ENCODE measurements around the gene SLC25A15.
"Not testable (repeated sequence)": the region's sequence is repeated elsewhere in the genome, so short reads cannot be mapped to it uniquely, and the experiment has no call there.

Gene SLC25A15

DNA sequence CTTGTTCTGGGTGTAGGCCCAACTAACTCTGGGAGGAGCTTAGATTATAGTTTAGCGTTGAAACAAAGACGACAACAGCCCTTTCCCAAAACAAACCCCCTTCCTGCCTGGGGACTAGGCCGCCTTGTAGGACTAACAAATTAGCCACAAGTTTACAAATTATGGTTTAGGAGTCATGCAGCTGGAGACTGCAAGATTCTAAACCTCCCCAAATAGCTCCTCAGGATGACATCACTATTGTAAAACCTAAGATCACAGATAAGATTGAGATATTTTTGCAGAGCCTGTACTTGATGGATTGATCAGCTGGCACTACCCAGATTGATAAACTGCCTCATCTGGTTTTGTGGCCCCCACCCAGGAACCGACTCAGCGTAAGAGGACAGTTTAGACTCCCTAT is 2.3 kb upstream of the SLC25A15 start:
- DNase-seq (ENCODE audit: low read depth in 1 of 2, low spot score in 1 of 2): no peak
- TF ChIP-seq JUND (IDR thresholded peaks at IDR 0.05; ENCODE audit: low read depth): no peak
- in situ Hi-C loops (cut with HindIII; ENCODE audit: low pct_unique_long_range_greater_than_20kb, low sequenced_read_pairs): no loop called here

- in situ Hi-C loops (cut with HindIII; ENCODE audit: low pct_unique_long_range_greater_than_20kb, low sequenced_read_pairs); DNase-seq (ENCODE audit: low read depth in 1 of 2, low spot score in 1 of 2): not testable (repeated sequence)
These were observed 704 bp upstream of the SLC25A15 start for GRCh38 chr13:40788540-40789274.

- in situ Hi-C loops (cut with HindIII; ENCODE audit: low pct_unique_long_range_greater_than_20kb, low sequenced_read_pairs): no loop called here
- no peak for TF ChIP-seq JUND (IDR thresholded peaks at IDR 0.05; ENCODE audit: low read depth)
- DNase-seq (ENCODE audit: low read depth in 1 of 2, low spot score in 1 of 2): no peak
These were observed 774 bp downstream of the SLC25A15 start for GRCh38 chr13:40790154-40790616.

DNA sequence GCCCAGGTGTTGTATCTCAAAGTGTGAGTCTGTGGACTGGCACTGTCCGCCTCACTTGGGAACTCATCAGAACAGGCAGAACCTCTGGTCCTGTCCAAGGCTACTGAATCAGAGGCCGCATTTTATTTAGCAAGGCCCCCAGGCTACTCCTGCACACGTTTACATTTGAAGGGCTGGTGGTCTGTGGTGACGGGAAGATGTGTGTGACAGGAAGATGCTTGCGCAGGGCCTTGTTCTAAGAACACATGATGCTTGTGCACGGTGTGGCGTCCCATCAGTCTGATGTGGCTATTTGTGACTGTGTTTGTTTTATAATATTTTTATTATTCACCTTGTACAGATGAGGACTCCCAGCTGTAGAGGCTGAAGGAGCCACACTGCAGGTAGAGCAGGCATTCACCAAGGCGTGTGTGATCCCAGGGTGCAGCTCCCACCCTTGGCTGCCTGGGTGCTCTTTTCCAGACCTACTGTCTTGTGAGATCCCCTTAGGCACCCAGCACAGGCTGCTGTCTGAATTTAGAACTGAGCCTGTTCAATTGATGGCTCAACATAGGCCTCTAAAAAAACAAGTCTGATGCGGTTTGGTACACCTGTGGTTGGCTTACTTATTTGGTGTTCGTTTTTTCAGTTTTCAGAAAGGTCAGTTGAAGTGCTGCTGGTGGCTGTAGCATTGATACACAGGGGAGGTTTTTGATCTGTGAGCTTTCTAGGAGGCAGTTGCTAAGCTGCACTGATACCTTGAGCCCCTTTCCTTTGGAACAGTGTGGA is 3.1 kb downstream of the SLC25A15 start:
- no peak for TF ChIP-seq JUND (IDR thresholded peaks at IDR 0.05; ENCODE audit: low read depth)
- DNase-seq (ENCODE audit: low read depth in 1 of 2, low spot score in 1 of 2): no peak
- in situ Hi-C loops (cut with HindIII; ENCODE audit: low pct_unique_long_range_greater_than_20kb, low sequenced_read_pairs): no loop called here

DNA sequence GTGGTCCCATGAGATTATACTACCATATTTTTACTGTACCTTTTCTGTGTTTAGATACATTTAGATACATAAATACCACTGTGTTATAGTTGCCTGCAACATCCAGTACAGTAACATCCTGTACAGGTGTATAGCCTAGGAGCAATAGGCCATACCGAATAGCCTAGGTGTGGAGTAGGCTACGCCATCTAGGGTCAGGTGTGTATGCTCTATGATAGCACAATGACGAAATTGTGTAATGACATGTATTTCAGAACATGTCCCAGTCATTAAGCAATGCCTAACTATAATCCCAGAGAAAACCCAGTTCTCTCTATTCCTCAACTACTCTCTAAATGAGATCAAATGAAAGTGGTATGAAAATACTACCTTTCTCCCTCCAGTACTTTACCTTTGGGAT is 3.9 kb downstream of the SLC25A15 start:
- in situ Hi-C loops (cut with HindIII; ENCODE audit: low pct_unique_long_range_greater_than_20kb, low sequenced_read_pairs): no loop called here
- DNase-seq (ENCODE audit: low read depth in 1 of 2, low spot score in 1 of 2): no peak
- TF ChIP-seq JUND (IDR thresholded peaks at IDR 0.05; ENCODE audit: low read depth): no peak

- no peak for TF ChIP-seq JUND (IDR thresholded peaks at IDR 0.05; ENCODE audit: low read depth)
- in situ Hi-C loops (cut with HindIII; ENCODE audit: low pct_unique_long_range_greater_than_20kb, low sequenced_read_pairs): no loop called here
- no peak for DNase-seq (ENCODE audit: low read depth in 1 of 2, low spot score in 1 of 2)
These were observed 5.3 kb downstream of the SLC25A15 start for GRCh38 chr13:40794414-40795368.

- in situ Hi-C loops (cut with HindIII; ENCODE audit: low pct_unique_long_range_greater_than_20kb, low sequenced_read_pairs): no loop called here
- TF ChIP-seq JUND (IDR thresholded peaks at IDR 0.05; ENCODE audit: low read depth): no peak
- DNase-seq (ENCODE audit: low read depth in 1 of 2, low spot score in 1 of 2): no peak
These were observed 7.2 kb downstream of the SLC25A15 start for GRCh38 chr13:40796649-40797048.

GRCh38 chr13:40798380-40798779 is 9.0 kb downstream of the SLC25A15 start:
- DNase-seq (ENCODE audit: low read depth in 1 of 2, low spot score in 1 of 2): no peak
- in situ Hi-C loops (cut with HindIII; ENCODE audit: low pct_unique_long_range_greater_than_20kb, low sequenced_read_pairs): no loop called here
- TF ChIP-seq JUND (IDR thresholded peaks at IDR 0.05; ENCODE audit: low read depth): no peak

- in situ Hi-C loops (cut with HindIII; ENCODE audit: low pct_unique_long_range_greater_than_20kb, low sequenced_read_pairs): no loop called here
- TF ChIP-seq JUND (IDR thresholded peaks at IDR 0.05; ENCODE audit: low read depth): no peak
- no peak for DNase-seq (ENCODE audit: low read depth in 1 of 2, low spot score in 1 of 2)
These were observed 10.1 kb downstream of the SLC25A15 start for GRCh38 chr13:40799508-40799907.

DNA sequence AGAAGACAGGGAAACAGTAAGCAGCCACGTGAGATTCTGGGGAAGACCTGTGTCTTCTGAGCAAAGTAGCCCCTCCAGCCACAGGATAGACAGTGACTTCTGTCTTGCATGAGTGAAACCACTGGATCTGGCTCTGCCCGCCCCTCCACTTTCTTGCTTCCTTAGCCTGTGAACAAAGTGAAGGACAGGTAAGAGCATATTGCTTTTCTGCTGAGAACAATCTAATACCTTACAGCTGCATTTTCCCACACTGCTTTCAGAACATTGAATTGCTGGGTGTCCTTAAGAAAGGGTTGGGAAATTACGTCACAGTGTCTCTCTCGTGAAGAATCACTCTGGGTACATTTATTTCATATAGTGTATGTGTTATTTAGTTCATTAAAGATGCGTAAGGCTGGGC is 11.1 kb downstream of the SLC25A15 start:
- no peak for TF ChIP-seq JUND (IDR thresholded peaks at IDR 0.05; ENCODE audit: low read depth)
- in situ Hi-C loops (cut with HindIII; ENCODE audit: low pct_unique_long_range_greater_than_20kb, low sequenced_read_pairs): no loop called here

DNA sequence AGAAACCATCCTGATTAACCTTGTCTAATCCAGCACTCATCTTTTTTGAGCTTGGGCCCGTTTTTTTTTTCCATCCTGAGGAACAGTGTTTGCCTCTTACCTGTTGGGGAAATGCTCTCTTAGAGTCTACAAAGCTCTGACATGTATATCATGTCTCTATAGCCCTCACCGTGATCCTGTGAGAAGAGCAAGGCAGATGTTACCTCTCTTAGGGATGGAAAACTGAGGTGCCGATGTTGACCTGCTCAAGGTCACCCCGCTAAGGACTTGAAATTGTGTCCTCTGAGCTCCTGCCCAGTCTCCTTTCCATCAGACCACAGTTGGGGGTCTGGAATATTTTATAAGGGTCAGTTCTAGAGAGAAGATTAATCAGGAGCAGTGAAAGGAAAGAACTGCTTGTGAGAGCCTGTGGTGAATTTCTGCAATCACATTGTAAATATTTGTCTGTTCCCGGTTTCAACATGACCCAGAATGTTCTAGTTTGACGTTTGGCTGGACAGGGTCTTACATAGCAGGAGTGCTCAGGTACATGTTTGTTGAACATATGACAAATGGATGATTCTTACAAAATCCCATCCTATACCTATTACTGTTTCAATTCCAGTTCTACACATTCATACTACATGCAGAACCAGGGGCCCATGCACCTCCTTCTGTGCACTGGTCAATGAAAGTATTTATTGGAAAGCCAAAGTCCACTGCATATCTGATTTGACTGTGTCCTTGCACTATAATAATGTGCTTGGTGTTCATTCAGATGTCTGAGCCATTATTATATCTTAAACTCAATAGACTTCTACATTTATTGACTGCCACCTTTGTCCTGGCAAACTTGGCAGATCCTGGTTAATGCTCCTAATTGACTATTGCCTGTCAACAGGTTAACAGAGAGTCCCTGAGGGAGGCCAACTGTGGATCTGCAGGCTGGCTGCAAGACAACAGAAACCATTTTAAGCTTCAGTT is 12.1 kb downstream of the SLC25A15 start:
- peak in 1 of 2 experiments; percentile 15 for DNase-seq (ENCODE audit: low read depth in 1 of 2, low spot score in 1 of 2)
- in situ Hi-C loops (cut with HindIII; ENCODE audit: low pct_unique_long_range_greater_than_20kb, low sequenced_read_pairs): no loop called here

More for the DNA sequence above, 11.1 kb downstream of the SLC25A15 start:
- DNase-seq (ENCODE audit: low read depth in 1 of 2, low spot score in 1 of 2): no peak

More for the DNA sequence above, 12.1 kb downstream of the SLC25A15 start:
- TF ChIP-seq JUND (IDR thresholded peaks at IDR 0.05; ENCODE audit: low read depth): no peak

Measured in T47D (cell line).